Non-pigmented ciliary epithelial cell (primary cell): ENCODE results near the gene ZFAND3.

Experiments used
- DNase-seq: peaks from one replicate; pipeline ENCODE4 v3.0.0-alpha.2; 2010; ENCODE audit warnings: low read depth

ZFAND3 gene

GRCh38 chr6:37819177-37819801 lies at the start of gene ZFAND3:
TSS of gene ZFAND3 (plus strand) at chr6:37819727. CDS start at chr6:37819946, 219 bp downstream.
- peak; percentile 78 for DNase-seq

DNA sequence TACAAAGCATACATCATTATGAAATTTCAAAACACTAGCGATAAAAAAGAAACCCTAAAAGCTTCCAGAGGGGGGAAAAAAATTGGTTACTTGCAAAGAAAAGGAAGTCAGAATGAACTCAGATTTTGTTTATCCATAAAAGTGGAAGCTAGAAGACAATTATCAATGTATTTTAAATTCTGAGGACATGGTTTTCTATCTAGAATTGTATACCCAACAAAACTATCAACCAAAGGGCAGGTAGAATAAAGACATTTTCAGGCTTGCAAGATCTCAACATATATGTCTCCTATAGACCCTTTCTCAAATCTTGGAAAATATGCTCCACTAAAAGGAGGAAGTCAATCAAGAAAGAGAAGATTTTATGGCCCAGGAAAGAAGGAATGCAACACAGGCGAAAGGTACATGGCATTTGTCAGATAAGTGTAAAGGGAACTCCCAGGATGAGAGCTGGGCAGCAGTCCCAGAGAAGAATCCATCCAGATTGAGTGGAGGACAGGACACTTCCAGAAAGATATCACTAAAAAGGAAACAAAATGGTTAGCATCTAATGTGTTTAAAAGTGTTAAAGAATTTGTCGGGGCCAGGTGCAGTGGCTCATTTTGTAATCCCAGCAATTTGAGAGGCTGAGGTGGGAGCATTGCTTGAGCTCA lies 45.4 kb upstream of the ZFAND3 start:
- DNase-seq, result no peak

DNA sequence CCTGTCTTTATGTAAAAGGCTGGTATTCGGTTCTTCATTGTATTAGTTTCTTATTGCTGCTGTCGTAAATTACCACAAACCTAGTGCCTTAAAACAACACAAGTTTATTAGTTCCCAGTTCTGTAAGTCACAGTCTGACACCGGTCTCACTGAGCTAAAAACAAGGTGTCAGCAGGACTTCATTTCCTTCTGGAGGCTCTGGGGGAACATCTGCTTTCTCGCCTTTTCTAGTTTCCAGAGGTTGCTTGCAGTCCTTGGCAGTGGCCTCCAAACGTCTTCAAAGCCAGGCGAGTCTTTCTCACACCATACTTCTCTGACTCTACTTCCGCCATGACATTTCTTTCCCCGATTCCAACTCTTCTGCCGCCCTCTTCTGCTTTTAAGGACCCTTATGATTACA lies 43.0 kb upstream of the ZFAND3 start:
- DNase-seq, result no peak

DNA sequence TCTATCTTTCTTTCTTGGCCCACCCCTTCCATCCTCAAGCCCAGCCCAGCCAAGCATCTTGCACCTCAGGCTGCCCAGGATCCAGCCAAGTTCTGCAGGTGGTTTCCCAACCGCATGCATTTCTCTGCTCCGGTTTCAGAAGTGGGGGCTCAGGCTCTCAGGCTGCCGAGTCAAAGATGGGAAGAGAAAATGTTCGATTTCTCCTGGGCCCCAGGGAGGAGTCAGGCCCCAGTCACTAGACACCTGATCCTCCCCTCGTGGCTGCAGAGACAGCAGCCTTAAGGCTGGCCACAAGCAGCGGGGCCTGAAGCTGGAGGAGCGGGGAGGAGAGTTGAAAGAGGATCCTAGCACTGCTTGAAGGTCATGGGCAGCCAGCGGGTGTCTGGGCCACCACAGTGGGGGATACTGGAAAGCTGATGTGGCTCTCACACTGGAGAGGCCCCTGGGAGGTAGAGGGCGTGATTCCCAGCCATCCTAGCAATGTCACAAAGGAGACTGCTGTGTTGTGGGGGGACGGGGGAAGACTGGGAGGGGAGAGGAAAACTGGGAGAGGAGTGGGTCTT lies 42.2 kb upstream of the ZFAND3 start:
- DNase-seq, result no peak

GRCh38 chr6:37779111-37779800 lies 40.3 kb upstream of the ZFAND3 start:
- DNase-seq, result no peak

DNA sequence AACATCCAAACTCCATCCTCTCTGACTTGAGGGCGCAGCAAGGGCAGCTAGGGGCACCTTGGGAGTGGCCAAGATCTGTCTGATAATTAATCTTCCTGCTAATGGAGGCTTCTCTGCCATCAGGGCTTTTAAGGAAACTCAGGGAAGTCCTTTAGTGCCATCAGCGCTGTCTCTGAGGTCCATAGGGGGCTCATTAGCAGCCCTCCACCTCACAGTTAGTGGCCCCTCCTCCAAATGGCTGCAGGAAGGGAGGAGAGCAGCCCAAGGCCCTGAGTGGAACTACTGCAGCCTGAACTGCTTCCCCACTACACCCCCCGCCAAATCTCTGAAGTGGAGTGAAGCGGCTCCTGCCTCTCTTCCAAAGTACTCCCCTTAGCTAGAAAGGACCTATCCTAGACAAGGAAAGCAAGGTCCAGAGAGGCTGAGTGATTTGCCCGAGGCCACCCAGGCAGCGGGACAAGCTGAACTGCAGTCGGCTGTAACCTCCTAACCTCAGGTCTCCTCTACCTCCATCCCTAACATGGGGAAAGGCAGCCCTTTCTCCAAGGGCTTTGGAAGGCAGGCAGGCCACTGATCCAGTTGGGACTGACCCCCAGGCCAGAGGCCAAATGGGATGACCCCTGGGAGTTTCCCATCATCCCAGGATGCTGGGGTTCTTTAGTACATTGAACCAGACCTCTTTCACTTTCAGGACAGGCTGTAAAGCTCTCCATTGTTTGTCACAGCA lies 39.5 kb upstream of the ZFAND3 start:
- DNase-seq, result no peak

DNA sequence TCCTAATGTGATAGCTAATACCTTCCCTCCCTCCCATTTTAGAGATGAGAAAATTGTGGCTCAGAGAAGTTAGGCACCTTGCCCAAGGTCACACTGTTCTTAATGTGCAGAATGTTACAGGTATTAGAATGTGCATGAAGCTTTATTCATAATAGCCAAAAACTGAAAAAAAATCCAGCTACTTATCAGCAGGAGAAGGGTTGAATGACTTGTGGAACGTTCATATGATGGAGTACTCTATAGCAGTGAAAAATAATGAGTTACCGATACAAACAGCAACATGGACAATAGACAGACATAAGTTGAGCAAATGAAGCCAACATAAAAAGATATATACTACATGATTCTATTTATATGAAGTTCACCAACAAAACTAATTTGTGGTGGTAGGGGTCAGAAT lies 37.7 kb upstream of the ZFAND3 start:
- DNase-seq, result no peak

DNA sequence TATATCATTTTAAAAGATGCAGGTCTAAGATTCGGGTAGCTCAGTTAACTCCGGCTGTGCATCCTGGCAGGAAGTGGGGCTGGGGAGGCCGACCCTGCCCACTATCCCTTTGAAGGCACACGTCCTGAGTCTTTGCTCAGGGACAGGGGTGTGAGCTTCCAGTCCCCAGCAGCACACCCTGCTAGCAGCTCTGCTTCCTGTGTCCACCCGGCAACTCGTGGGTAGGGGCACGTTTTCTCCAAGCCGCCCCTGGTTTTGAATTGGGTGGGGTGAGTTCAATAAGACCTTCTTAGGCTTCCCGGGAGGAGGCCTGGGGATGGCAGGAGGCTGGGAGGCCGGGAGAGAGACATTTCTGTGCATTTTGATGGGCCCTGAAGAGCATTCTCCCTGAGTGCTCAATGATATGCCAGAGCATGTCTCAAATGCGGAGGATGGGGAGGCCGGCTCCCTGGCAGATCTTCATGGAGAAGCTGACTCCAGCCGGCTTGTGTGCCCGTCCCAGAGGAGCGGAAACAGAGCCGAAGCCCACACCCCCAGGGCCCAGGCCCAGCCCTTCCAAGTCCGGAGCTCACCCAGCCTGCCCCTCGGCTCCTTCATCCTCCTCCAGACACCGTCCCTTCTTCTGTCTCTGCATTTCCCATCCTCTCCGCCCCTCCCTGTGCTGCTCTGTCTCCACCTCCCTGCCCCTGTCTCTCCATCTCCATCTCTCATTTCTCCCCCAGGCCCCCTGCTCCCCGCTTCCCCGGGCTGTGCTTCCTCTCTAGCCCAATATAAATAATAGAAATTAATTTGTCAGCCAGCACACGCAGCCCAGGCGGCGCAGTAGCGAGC lies 36.3 kb upstream of the ZFAND3 start:
- DNase-seq, result no peak

- no peak for DNase-seq
Observed at GRCh38 chr6:37783856-37784584, 35.5 kb upstream of the ZFAND3 start.

- DNase-seq, result no peak
Observed at GRCh38 chr6:37784585-37784967, 35.0 kb upstream of the ZFAND3 start.

DNA sequence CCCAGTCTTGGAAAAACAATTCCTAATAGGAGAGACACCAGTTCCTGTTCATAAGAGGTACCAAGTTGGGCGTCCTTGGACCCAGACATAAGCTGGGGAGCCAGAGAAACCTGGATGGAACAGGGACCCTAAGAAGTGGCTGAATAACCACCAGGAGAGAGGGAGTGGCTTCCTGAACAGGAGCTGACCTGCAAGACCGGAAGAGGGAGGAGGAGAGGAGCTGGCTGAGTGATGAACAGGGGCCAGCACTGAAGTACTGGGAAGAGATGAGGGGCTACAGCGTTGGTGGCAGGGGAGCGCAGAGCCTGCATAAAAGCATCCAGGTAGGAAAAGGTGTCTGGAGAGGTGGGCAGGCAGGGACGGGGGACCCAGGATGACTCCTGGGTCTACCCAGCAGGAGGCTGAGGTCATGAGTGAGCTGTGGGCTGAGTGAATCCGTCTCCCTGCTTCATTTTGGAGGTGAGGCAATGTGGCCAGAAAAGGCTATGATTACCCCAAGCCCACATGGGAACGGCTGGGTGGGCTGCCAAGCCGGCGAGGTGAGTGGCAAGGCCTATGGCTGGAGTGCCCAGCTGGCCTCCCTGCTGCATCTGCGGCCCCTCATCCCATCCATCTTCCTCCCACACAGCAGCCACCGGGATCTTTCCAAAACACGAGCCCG lies 34.4 kb upstream of the ZFAND3 start:
- DNase-seq, result no peak

- no peak for DNase-seq
Observed at GRCh38 chr6:37785663-37786270, 33.8 kb upstream of the ZFAND3 start.

DNA sequence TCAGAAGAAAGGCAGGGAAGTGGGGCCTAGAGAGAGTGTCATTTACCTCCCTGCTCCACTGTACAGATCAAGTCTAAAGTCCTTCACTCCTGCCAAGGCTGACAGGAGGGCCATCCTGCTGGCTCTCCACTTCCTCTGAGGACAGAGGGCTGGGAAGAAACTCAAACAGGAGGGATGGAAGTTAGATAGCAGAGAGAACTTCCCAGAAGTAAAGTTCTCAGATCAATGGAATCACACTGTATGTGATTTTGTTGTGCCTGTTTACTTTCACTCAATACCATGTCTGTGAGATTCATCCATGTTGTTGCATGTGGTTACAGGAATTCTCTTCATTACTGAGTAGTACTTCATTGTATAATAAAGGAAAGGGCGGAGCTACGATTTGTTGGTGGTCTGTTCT lies 32.3 kb upstream of the ZFAND3 start:
- DNase-seq, result no peak

DNA sequence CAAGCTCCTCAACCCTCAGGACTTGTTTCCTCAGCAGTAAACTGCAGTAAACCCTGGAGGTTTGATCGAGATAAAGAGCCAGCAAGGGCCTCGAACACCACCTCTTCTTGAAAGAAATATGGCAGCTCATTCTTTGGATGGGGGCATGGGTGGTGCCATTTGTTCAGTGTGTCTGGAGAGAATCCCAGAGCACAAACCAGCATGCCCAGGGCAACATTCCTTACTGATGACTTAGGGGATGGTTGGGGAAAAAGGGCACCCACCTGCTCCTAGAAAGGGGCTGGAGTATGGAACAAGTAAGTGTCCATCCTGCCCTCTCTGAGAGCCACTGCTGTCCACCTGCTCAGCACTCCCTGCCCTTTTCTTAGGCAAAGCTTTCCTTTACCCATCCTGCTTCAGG lies 31.3 kb upstream of the ZFAND3 start:
- no peak for DNase-seq

- DNase-seq, result peak; percentile 93
Observed at GRCh38 chr6:37791156-37791919, 28.2 kb upstream of the ZFAND3 start.

GRCh38 chr6:37792457-37793033 lies 27.0 kb upstream of the ZFAND3 start:
- DNase-seq, result no peak

- no peak for DNase-seq
Observed at GRCh38 chr6:37793067-37793466, 26.5 kb upstream of the ZFAND3 start.

GRCh38 chr6:37794825-37795224 lies 24.7 kb upstream of the ZFAND3 start:
- DNase-seq, result no peak
